ENCODE results near the gene ORAI2. TPM values are rescaled to one million over a fixed set of nuclear protein-coding genes. Genes with fewer than 3 reads are reported as not detected.

The ORAI2 gene
- 10 to 100 TPM in 1 of 5 donors, 1 to 10 TPM in 2, under 1 TPM in 1, not detected in 1; 0.58 to 44.3 (median 9.1) TPM for total RNA-seq
- polyA plus RNA-seq = 1 to 10 TPM; 1.9 to 8.0 (median 5.7) TPM
- long read RNA-seq, donor 1, full-length matches to known transcripts = 1 of 1 reads
- long read RNA-seq, donor 1, partial matches to known transcripts = 0 of 1 reads
- long read RNA-seq, donor 1, other reads (novel, unspliced or antisense) = 0 of 1 reads
- long read RNA-seq, donor 2, partial matches to known transcripts = 0 of 3 reads
- long read RNA-seq, donor 2, other reads (novel, unspliced or antisense) = 0 of 3 reads
- long read RNA-seq, donor 3, partial matches to known transcripts = 0 of 2 reads
- long read RNA-seq, donor 3, other reads (novel, unspliced or antisense) = 0 of 2 reads
- long read RNA-seq, donor 4 = 0 reads
- long read RNA-seq, donor 5, full-length matches to known transcripts = 5 of 5 reads
- long read RNA-seq, donor 5, partial matches to known transcripts = 0 of 5 reads
- long read RNA-seq, donor 5, other reads (novel, unspliced or antisense) = 0 of 5 reads
- long read RNA-seq, donor 6, full-length matches to known transcripts = 6 of 23 reads
- long read RNA-seq, donor 6, partial matches to known transcripts = 17 of 23 reads
- long read RNA-seq, donor 6, other reads (novel, unspliced or antisense) = 0 of 23 reads
- long read RNA-seq, donor 7, partial matches to known transcripts = 0 of 2 reads
- long read RNA-seq, donor 7, other reads (novel, unspliced or antisense) = 0 of 2 reads
- long read RNA-seq, donor 8, partial matches to known transcripts = 5 of 17 reads
- long read RNA-seq, donor 8, other reads (novel, unspliced or antisense) = 9 of 17 reads
- long read RNA-seq, donor 9, partial matches to known transcripts = 0 of 1 reads
- long read RNA-seq, donor 9, other reads (novel, unspliced or antisense) = 0 of 1 reads
- long read RNA-seq, donor 10, partial matches to known transcripts = 0 of 1 reads
- long read RNA-seq, donor 10, other reads (novel, unspliced or antisense) = 0 of 1 reads

DNA sequence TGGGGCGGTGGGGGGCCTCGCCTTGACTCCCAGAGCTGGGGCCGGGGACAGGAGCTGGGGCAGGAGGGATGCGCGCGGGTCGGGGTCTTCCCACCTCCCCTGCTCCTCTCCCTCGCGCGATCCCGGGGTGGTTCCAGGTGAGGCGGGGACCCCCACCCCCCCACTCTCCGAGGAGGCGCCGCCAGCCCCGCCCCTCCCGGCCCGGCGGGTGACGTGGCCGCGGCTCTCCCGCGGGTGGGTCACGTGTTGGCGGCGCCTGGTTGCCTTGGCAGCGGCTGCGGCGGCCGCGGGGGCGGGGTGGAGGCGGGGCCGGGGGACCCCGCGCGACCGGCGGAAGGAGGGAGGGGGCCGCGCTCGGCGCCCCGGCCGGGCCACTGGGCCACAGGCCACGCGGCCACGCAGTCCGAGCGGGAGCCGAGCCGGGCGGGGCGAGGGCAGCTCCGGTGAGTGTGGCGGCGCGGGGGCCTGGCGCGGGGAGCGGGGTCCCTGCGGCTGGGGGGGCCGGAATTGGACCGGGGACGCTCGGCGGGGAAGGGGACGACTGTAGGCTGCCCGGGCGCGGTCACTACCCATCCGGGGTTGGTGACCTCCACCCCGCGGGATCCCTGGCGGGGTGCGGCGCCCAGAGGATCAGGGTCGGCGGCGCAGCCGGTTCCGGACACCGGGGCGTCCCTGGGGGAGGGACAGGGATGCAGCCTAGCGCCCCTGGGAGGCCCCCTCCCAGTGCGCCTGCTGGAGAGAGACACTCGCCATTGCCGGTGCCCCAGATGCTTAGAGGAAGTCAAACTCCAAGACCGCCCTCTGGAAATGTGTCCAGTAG, at the start of gene ORAI2:
TSS of gene ORAI2 (plus strand) at position 357 of the 820 bp plus-strand sequence. CDS start 5,382 bp downstream, outside the sequence.
- peak within 1 kb of the TSS; percentile 80 to 99 (median 84) for H3K4me3 ChIP-seq
- H3K36me3 ChIP-seq = peaks cover 0 to 13% (median 9%) of the 10 kb centered on the region in 4 donors
- peak within 1 kb of the TSS; percentile 73 to 88 (median 84) for H3K27ac ChIP-seq
- intact Hi-C loops (cut with DNase I; ENCODE audit: low total_unique reads) = no loop called here
- H3K27me3 ChIP-seq = no peaks in the 10 kb centered on the region
- peak; percentile 82 to 93 for DNase-seq
- TF ChIP-seq, protein P1, sequence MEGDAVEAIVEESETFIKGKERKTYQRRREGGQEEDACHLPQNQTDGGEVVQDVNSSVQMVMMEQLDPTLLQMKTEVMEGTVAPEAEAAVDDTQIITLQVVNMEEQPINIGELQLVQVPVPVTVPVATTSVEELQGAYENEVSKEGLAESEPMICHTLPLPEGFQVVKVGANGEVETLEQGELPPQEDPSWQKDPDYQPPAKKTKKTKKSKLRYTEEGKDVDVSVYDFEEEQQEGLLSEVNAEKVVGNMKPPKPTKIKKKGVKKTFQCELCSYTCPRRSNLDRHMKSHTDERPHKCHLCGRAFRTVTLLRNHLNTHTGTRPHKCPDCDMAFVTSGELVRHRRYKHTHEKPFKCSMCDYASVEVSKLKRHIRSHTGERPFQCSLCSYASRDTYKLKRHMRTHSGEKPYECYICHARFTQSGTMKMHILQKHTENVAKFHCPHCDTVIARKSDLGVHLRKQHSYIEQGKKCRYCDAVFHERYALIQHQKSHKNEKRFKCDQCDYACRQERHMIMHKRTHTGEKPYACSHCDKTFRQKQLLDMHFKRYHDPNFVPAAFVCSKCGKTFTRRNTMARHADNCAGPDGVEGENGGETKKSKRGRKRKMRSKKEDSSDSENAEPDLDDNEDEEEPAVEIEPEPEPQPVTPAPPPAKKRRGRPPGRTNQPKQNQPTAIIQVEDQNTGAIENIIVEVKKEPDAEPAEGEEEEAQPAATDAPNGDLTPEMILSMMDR (IDR thresholded peaks at IDR 0.05) = no peak
- TF ChIP-seq EP300 (IDR thresholded peaks at IDR 0.05) (no peak), POLR2A (IDR thresholded peaks at IDR 0.05) (no peak), POLR2AphosphoS5 (IDR thresholded peaks at IDR 0.05) (no peak)
- 0 to 2% (median 1%) methylated on average over 12 to 90 of the region's 90 CpGs for WGBS, 5 donors
- H3K4me1 ChIP-seq = peaks cover 11 to 47% (median 32%) of the 10 kb centered on the region in 4 donors
- H3K9me3 ChIP-seq = no peaks in the 10 kb centered on the region

DNA sequence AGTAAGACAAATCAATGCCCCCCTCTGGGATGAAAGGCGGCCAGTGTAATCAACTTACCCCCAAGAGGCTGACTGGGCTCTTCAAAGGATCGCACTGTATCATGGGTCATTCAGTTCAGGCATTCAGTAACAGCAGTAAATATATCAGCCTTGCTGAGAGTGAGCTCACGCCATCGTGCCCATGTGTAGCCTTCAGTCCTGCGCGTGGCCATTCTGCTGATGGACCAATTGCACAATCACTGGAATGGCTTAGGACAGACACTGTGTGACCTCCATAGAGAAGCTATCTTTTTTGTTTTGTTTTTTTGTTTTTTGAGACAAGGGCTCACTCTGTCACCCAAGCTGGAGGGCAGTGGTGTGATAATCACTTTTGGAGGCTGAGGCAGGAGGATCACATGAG, 46.3 kb upstream of the ORAI2 start:
- Histone ChIP-seq H3K27ac (no peak overlapping the region), H3K9me3 (no peaks in the 10 kb centered on the region), H3K36me3 (peaks cover 0 to 58% (median 48%) of the 10 kb centered on the region in 4 donors), H3K27me3 (no peaks in the 10 kb centered on the region), H3K4me1 (peaks cover 3 to 26% (median 4%) of the 10 kb centered on the region in 4 donors), H3K4me3 (no peak overlapping the region)
- DNase-seq = no peak
- intact Hi-C loops (cut with DNase I; ENCODE audit: low total_unique reads) = no loop called here
- TF ChIP-seq EP300 (IDR thresholded peaks at IDR 0.05) = no peak
- no peak for TF ChIP-seq POLR2A (IDR thresholded peaks at IDR 0.05)
- no peak for TF ChIP-seq POLR2AphosphoS5 (IDR thresholded peaks at IDR 0.05)
- TF ChIP-seq, protein P1 (IDR thresholded peaks at IDR 0.05) = no peak
- WGBS, 5 donors = 91 to 99% (median 95%) methylated on average over 6 of the region's 6 CpGs

DNA sequence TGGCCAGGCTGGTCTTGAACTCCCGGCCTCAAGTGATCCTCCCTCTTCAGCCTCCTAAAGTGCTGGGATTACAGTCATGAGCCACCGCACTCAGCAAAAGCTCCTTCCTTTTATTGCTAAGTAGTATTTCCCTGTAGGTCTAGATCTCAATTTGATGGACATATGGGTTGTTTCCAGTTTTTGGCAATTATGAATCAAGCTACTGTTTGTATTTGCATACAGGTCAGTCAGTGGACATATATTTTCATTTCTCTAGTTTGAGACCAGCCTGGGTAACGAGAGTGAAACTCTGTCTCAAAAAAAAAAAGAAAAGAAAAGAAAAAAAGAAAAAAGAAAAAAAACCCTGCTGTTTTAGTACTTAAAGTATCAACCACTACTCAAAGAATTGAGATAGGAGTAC, 43.6 kb upstream of the ORAI2 start:
- Histone ChIP-seq H3K4me3 (no peak overlapping the region), H3K9me3 (no peaks in the 10 kb centered on the region), H3K27ac (no peak overlapping the region), H3K27me3 (no peaks in the 10 kb centered on the region), H3K36me3 (peaks cover 0 to 50% (median 47%) of the 10 kb centered on the region in 4 donors), H3K4me1 (peaks cover 3 to 15% (median 4%) of the 10 kb centered on the region in 4 donors)
- no peak for TF ChIP-seq POLR2AphosphoS5 (IDR thresholded peaks at IDR 0.05)
- TF ChIP-seq POLR2A (IDR thresholded peaks at IDR 0.05) = no peak
- TF ChIP-seq, protein P1 (IDR thresholded peaks at IDR 0.05) = no peak
- TF ChIP-seq EP300 (IDR thresholded peaks at IDR 0.05) = no peak
- WGBS, 5 donors = 78 to 84% (median 79%) methylated on average over 3 of the region's 3 CpGs
- DNase-seq = no peak
- intact Hi-C loops (cut with DNase I; ENCODE audit: low total_unique reads) = loop anchor here (5.0 kb wide), 1 partner anchor 108 kb away; no protein-coding TSS in a partner anchor

All from stomach (tissue), 19 donors.